ENCODE data around the gene ZNF862.

- no peak for TF ChIP-seq POLR2A (IDR thresholded peaks at IDR 0.05)
- TF ChIP-seq, protein P1, sequence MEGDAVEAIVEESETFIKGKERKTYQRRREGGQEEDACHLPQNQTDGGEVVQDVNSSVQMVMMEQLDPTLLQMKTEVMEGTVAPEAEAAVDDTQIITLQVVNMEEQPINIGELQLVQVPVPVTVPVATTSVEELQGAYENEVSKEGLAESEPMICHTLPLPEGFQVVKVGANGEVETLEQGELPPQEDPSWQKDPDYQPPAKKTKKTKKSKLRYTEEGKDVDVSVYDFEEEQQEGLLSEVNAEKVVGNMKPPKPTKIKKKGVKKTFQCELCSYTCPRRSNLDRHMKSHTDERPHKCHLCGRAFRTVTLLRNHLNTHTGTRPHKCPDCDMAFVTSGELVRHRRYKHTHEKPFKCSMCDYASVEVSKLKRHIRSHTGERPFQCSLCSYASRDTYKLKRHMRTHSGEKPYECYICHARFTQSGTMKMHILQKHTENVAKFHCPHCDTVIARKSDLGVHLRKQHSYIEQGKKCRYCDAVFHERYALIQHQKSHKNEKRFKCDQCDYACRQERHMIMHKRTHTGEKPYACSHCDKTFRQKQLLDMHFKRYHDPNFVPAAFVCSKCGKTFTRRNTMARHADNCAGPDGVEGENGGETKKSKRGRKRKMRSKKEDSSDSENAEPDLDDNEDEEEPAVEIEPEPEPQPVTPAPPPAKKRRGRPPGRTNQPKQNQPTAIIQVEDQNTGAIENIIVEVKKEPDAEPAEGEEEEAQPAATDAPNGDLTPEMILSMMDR (IDR thresholded peaks at IDR 0.05): no peak
- no peak for TF ChIP-seq POLR2AphosphoS5 (IDR thresholded peaks at IDR 0.05)
These were observed 42.6 kb downstream of the ZNF862 start for GRCh38 chr7:149880638-149881311.
